GM10847 (cell line): ENCODE data around the gene ERC1.

ENCODE experiments used
- POLR2A ChIP-seq: IDR thresholded peaks from 2 replicates; pipeline ENCODE4 v1.6.1; 2011; ENCODE audit not compliant: insufficient read length; ENCODE audit errors: extremely low read depth

The ERC1 gene

DNA sequence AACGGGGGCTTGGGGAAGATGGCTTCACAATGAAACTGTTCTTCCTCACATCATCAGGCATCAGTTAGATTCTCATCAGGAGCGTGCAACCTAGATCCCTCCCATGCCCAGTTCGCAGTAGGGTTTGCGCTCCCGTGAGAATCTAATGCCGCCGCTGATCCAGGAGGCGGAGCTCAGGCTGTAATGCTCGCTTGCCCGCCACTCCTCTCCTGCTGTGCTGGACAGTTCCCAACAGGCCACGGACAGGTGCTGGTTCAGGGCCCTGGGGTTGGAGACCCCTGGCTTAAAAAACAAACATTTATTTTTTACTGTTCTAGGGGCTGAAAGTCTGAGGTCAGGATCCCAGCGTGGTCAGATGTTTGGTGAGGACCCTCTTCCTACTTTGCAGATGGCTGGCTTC, 422.9 kb downstream of the ERC1 start:
- TF ChIP-seq POLR2A = no peak

DNA sequence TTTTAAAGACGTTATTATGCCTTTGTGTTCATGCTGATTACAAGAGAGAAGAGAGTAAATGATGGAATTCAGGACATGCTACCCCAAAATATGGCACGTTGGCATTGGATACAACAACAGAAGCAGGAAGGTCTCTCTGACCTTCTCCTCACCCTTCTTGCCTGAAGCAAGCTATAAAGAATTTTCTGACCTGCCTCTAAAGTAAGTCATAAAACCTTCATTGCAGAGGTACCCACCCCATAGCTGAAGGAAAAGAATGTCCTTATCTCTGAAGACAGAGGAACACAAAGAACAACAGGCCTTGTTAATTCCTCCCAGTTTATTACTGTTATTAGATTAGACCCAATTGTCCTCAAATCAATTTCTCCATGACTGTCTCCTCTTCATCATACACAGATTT, 427.1 kb downstream of the ERC1 start:
- no peak for TF ChIP-seq POLR2A

DNA sequence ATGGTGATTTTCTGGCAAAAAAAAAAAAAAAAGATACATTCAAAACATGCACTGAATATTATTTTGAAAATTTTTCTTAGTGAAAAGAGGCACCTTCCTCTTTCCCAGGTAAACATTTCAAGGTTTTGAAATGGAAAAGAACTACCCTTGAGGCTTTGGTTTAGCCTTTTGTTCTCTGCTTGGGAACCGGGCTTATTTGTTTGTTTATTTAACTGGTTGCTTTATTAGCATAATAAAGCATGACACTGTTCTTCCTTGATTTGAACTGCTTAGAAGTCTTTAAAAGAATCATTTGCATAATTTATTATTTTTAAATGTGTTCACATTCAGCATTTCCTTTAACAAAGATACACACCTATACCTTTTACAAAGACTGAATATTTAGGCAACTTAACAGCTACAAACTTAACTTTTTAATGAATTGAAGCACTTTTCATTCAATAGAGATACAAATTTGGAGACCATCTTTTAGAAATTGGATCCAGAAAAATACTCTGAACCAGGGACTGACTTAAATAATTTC, 428.9 kb downstream of the ERC1 start:
- no peak for TF ChIP-seq POLR2A

DNA sequence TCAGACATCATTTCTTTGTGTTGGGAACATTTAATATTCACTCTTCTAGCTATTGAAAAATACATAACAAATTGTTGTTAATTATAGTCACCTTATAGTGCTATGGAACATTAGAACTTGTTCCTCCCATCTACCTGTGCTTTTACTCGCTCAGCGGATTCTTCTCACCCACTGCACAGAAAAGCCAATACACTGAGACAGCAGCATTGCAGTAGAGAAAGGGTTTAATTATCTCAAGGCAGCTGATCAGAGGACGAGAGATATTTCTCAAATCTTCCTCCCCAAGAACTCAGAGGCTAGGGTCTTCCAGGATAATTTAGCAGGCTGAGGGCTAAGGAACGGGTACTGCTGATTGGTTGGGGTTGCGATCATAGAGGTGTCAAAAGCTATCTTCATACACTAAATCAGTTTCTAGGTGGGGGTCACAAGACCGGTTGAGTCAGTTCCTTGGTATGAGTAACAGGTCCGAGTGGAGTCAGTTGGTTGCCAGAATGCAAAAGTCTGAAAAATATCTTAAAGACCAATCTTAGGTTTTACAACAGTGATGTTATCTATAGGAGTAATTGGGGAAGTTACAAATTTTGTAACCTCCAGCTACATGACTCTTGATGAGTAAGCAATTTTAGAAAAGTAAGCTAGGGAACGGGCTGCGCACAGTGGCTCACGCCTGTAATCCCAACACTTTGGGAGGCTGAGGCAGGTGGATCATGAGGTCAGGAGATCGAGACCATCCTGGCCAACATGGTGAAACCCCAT, 430.2 kb downstream of the ERC1 start:
- no peak for TF ChIP-seq POLR2A

DNA sequence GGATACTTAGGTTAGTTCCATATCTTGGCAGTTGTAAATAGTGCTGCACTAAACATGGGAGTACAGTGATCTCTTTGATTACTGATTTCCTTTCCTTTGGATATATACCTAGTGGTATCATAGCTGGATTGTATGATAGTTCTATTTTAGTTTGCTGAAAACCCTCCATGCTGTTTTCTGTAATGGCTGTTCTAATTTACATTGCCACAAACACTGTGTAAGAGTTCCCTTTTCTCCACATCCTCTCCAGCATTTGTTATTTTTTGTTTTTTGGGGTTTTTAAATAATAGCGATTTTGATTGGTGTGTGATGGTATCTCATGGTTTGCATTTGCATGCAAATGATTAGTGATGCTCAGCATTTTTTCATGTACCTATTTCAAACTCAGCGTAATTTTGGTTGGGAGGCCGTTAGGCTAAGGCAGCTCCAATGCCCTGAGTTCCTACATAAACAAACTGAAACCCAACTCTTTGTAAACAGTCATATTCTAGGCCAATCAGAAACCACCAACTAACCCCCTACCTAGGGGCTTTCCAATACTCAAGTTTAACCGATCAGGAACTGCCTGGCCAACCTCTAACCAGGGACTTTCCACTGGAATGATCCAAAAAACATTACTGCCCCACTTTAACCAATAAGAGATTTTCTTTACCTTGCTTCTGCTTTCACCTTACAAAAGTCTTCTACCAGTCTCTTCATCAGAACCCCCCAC, 431.7 kb downstream of the ERC1 start:
- no peak for TF ChIP-seq POLR2A

DNA sequence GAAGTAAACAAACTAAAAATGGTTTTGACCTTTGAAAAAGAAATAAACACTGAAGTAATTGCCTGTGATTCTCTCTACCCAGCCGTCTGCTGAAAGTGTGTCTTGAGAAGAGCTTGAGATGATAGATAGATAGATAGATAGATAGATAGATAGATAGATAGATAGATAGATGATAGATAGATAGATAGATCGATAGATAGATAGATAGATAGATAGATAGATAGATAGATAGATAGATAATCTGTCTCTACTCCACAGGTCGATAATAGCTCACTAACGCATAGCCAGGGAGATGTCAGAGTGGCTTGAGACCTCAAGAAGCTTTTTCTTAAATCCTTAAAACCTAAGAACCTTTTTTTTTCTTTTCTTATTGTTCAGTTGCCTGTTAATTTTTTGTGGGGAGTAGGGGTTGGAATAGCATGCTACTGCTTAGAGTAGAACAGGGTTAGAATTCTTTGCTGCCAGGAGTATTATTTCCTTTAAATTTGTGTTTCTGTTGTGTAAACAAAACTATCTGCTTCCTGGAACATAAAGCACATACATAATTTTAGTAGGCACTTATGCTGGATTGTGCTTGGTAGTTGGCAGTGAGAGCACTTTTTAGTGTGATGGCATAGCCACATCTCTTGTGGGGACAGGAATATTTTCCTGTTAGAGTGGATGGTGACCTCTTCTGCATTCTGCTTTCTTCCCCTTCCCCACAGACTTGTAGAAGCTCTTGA, 433.8 kb downstream of the ERC1 start:
- no peak for TF ChIP-seq POLR2A

DNA sequence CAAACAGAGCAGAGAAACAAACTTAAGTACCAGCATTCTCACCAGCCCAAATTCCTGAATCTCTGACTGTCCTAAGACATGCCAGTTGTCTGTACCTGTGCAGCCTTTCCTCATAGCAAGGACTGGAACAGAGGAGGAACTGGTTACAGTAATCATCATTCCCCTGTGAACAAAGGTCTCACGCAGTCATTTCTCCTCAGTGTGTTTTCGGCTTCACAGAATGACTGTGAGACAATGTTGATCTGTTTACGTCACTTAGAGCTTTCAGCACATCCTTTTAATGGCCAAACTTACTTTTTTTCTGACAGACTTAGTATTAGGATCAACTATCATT, 434.3 kb downstream of the ERC1 start:
- TF ChIP-seq POLR2A = no peak

DNA sequence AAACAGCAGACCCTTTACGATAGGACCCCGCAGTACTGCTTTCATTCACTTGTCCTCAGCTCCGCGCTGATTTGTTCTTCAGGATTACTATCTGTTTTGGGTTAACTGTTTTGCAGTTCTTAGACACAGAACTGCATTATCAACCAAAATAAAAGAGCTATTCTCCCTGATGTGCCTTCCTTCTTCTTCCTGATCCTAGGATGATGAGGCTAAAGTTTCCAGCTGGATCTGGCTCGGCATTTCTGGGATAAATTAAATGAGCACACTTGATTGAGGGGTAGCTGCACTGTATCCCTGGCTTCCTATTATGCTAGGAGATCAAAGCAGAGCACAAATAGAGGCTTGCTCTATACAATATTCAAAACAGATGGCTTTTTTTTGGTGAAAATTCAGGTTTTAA, 437.6 kb downstream of the ERC1 start:
- TF ChIP-seq POLR2A = no peak

DNA sequence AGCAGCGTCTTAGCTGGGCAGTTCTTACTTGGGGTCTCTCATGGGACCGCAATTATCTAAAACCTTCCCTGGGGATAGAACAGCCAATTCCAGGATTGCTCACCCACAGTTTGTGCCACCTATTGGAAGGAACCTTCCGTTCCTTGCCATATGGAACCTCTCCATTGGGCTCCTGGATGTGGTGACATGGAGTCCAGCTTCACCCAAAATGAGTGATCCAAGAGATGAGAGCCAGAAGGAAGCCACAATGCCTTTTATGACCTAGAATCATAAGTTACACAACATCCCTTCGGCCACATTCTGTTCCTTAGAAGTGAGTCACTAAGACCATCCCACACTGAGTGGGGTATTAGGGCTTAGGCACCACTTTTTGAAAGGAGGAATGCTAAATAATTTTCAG, 439.0 kb downstream of the ERC1 start:
- TF ChIP-seq POLR2A = no peak

DNA sequence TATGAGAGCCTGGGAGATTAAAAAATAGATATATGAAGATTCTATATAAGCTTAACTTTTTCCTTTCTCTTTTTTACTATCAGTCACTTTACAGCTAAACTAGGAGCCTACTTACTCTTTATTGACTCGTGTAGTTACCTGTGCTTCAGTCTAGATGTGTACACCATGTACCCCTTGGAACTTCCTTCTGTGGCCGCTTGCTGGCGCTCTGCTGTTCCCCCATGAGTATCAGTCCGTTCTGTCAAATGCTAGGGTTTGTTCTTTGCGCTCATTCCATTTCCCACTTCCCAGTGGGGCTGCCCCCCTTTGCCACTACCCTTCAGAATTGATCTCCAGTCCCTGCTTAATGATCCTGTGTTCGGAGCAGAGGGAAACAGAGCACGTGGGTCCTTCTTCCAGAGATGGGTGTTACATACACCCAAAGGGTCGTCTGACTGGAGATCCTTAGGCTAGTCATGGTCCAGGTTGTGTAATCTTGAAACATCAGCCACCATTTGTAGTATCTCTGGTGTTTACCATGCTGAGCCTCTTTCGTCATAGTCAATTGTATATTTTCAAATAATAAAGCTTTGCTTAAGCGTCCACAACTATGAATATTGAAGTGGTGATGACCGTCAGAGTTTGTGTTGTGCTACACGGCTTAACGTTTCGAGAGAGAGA, 443.4 kb downstream of the ERC1 start:
- no peak for TF ChIP-seq POLR2A

DNA sequence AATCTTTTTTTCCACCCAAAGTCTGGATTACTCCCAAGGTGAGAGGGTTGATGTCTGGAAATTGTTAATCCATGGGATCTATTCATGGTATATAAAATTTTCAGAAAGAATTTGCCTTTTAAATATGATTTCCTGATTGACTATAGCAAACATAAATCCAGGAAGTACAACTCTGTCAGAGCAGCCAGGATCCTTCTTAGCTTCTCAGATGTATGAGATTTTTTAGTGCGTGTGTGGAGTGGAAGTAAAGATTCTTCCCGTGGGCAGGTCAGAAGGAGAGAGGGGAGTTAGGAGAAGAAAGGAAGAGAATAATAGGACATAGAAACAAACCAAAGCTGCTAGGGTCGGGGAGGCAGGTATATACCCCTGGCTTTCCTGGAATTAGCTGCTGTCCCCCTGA, 444.0 kb downstream of the ERC1 start:
- TF ChIP-seq POLR2A = no peak

DNA sequence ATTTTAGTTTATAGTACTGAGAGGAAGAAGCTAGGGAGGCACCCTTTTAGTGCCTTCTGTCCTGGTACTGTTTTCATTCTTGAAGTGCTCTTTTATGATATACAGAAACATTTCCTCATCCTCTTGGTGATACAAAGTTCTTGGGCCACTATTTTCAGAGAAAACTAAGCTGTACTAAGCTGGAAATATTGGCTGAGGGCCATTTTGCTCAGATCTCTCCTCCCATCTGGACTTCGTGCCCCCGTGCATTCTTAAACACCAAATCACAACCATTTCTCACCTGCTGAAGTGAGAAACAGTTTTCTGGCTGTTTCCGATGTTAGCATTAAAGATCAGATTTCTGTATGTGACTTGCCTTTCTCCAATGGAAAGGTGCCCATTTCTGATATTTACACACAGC, 444.4 kb downstream of the ERC1 start:
- TF ChIP-seq POLR2A = no peak

DNA sequence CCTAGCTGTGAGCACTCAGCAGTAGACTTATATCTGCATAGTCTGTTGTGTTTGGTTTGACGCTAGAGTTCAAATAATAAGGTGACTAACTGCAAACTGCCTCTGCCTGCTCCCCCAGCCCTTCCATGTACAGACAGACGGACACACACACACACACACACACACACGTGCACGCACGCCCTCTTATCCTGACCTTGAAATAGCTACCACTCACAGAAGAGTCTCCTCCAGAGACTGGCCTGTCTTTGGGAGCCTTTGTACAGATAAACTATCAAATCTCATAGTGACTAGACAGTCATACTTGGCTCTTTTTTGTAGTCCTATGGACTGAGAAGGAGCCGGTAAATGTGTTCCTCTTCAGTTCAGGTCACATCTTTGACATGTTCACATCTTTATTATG, 445.0 kb downstream of the ERC1 start:
- TF ChIP-seq POLR2A = no peak

DNA sequence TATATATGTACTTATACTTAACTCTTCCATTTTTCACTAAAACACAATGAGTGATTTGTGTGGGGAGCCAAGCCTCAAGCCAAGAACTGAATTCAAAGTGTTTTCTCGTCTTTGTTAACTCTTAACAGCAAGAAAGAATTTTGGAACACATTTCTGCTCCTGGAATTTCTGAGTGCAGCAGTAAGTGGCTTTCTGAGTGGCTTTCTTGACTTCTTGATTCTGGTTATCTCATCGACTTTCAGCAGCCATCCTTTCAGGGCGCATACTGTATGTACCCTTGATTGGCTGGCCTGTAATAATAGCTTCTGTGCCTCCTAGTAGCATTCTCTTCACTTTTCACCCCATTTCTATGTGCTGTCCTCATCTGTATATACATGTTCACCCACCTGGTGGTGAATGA, 446.0 kb downstream of the ERC1 start:
- TF ChIP-seq POLR2A = no peak

DNA sequence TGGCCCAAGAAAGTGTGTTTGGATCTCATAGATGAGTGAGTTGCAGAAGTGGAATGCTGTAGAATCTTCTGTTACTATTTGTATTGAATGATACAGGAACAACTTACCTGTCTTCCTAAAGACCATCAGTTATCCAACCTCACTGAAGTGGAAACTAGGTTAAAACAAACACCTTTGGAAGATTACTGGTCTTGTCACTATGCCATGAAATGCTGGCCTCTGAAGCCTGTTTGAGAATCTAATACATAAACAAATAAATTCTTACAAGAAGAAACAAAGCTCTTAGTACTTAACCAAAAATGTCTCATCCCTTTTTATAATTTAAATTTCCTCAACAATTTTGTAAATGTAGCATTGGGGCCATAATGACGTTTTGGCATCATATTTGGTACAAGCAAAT, 448.2 kb downstream of the ERC1 start:
- no peak for TF ChIP-seq POLR2A

DNA sequence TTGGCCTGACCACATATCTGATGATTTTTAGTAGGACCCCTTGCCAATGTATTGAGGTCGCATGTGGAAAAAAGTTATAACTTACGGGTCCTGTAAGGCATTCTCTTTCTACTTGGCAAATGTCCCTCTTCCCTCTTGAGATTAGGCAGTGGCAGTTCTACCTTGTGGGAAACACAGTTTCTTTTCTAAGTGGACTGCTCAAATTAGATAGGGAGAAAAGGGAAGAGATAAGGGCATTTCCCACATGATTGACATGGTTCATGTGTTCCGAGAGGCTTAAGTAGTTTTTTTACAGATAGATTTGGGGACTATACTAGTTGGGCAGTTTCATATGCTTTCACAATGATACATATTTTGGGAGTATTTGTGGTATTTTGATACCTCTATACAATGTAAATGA, 448.7 kb downstream of the ERC1 start:
- TF ChIP-seq POLR2A = no peak

DNA sequence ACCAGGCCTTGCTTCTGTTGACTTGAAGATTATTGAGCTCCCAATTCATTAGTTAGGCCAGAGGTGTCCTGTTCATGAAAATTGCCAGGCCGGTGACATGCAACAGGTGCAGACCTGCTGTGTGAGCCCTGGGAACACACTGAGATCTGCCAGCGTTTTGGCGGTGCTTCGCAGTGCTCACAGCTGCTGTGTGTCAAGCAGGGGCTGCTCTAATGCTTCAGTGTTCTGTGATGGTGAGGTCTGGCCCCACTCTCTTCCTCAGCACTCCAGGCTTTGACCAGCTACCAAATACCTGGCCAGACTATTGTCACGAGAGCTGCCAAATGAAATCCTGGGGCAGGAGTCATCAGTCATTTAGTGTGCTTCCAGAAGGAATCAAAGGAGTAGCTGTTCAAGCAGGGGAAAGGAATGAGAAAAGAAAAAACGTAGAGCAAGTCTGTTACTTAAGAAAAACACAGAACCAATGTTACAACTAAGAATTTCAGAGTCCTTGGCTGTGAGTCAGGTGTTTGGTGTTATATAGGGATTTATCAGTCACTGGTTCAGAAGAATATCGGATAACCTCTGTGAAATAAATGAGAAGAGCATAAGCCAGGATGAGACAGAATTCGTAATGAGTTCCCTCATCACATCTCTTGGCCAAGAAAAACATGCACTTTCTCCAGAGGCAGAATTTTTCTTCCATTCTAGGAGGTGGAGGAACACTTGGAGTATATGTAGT, 452.6 kb downstream of the ERC1 start:
- TF ChIP-seq POLR2A = no peak
